ENCODE measurements around the gene ADSS2.

The ADSS2 gene

GRCh38 chr1:244400974-244401373 is 50.7 kb downstream of the ADSS2 start:
- Histone ChIP-seq H3K9ac (ENCODE audit: low read depth, low read length) (no peak overlapping the region), H3K4me3 (ENCODE audit: low read depth in 1 of 2, low read length in 2 of 2) (no peak overlapping the region), H3K4me1 (ENCODE audit: insufficient read depth, low read length) (no peaks in the 10 kb centered on the region), H4K20me1 (ENCODE audit: insufficient read depth, low read length) (no peaks in the 10 kb centered on the region), H3K9me3 (ENCODE audit: insufficient read depth, low read length, severe bottlenecking) (peaks cover 18% of the 10 kb centered on the region), H3K36me3 (ENCODE audit: insufficient read depth, low read length) (peaks cover 33% of the 10 kb centered on the region), H3K27me3 (ENCODE audit: insufficient read depth, low read length, poor library complexity) (no peaks in the 10 kb centered on the region), H3K79me2 (ENCODE audit: insufficient read depth, low read length) (no peaks in the 10 kb centered on the region), H3K4me2 (ENCODE audit: insufficient read depth, low read length) (no peak overlapping the region), H2AFZ (ENCODE audit: low read depth, low read length) (no peak overlapping the region), H3K27ac (ENCODE audit: low read length) (no peak overlapping the region)
- no peak for DNase-seq
- no peak for TF ChIP-seq CTCF (IDR thresholded peaks at IDR 0.05; ENCODE audit: borderline replicate concordance, extremely low read depth, low read length, poor library complexity, severe bottlenecking)
- no peak for TF ChIP-seq EZH2 (IDR thresholded peaks at IDR 0.05; ENCODE audit: borderline replicate concordance, low read depth, low read length, severe bottlenecking)
- ATAC-seq (ENCODE audit: insufficient read depth, low read depth), result no peak

GRCh38 chr1:244397131-244397530 is 54.6 kb downstream of the ADSS2 start:
- H3K36me3 ChIP-seq (ENCODE audit: insufficient read depth, low read length), result peaks cover 9% of the 10 kb centered on the region
- H4K20me1 ChIP-seq (ENCODE audit: insufficient read depth, low read length), result no peaks in the 10 kb centered on the region
- no peak overlapping the region for H3K4me3 ChIP-seq (ENCODE audit: low read depth in 1 of 2, low read length in 2 of 2)
- no peaks in the 10 kb centered on the region for H3K27me3 ChIP-seq (ENCODE audit: insufficient read depth, low read length, poor library complexity)
- H3K4me1 ChIP-seq (ENCODE audit: insufficient read depth, low read length), result no peaks in the 10 kb centered on the region
- no peak for ATAC-seq (ENCODE audit: insufficient read depth, low read depth)
- H3K9me3 ChIP-seq (ENCODE audit: insufficient read depth, low read length, severe bottlenecking), result peaks cover 7% of the 10 kb centered on the region
- H3K4me2 ChIP-seq (ENCODE audit: insufficient read depth, low read length), result no peak overlapping the region
- no peak overlapping the region for H2AFZ ChIP-seq (ENCODE audit: low read depth, low read length)
- H3K9ac ChIP-seq (ENCODE audit: low read depth, low read length), result no peak overlapping the region
- TF ChIP-seq EZH2 (IDR thresholded peaks at IDR 0.05; ENCODE audit: borderline replicate concordance, low read depth, low read length, severe bottlenecking), result no peak
- TF ChIP-seq CTCF (IDR thresholded peaks at IDR 0.05; ENCODE audit: borderline replicate concordance, extremely low read depth, low read length, poor library complexity, severe bottlenecking), result no peak
- no peak for DNase-seq
- no peak overlapping the region for H3K27ac ChIP-seq (ENCODE audit: low read length)
- H3K79me2 ChIP-seq (ENCODE audit: insufficient read depth, low read length), result no peaks in the 10 kb centered on the region

GRCh38 chr1:244395965-244396364 is 55.7 kb downstream of the ADSS2 start:
- Histone ChIP-seq H3K9me3 (ENCODE audit: insufficient read depth, low read length, severe bottlenecking) (no peaks in the 10 kb centered on the region), H4K20me1 (ENCODE audit: insufficient read depth, low read length) (no peaks in the 10 kb centered on the region), H3K36me3 (ENCODE audit: insufficient read depth, low read length) (no peaks in the 10 kb centered on the region), H3K27ac (ENCODE audit: low read length) (no peak overlapping the region), H3K4me2 (ENCODE audit: insufficient read depth, low read length) (no peak overlapping the region), H3K4me1 (ENCODE audit: insufficient read depth, low read length) (no peaks in the 10 kb centered on the region), H3K27me3 (ENCODE audit: insufficient read depth, low read length, poor library complexity) (no peaks in the 10 kb centered on the region), H3K79me2 (ENCODE audit: insufficient read depth, low read length) (no peaks in the 10 kb centered on the region), H3K9ac (ENCODE audit: low read depth, low read length) (no peak overlapping the region), H2AFZ (ENCODE audit: low read depth, low read length) (no peak overlapping the region), H3K4me3 (ENCODE audit: low read depth in 1 of 2, low read length in 2 of 2) (no peak overlapping the region)
- TF ChIP-seq EZH2 (IDR thresholded peaks at IDR 0.05; ENCODE audit: borderline replicate concordance, low read depth, low read length, severe bottlenecking) (no peak), CTCF (IDR thresholded peaks at IDR 0.05; ENCODE audit: borderline replicate concordance, extremely low read depth, low read length, poor library complexity, severe bottlenecking) (no peak)
- ATAC-seq (ENCODE audit: insufficient read depth, low read depth) (no peak; the same call in 2 of the 3 replicates), DNase-seq (no peak)
